GM18907 (cell line): ENCODE results near the gene ARHGAP44.

Experiments
- ATAC-seq: cut with Tn5 transposase; IDR thresholded peaks from one replicate; pipeline ENCODE4 v1.9.1; 2021; ENCODE audit warnings: mild to moderate bottlenecking, moderate library complexity; ENCODE audit not compliant: unreplicated experiment

The ARHGAP44 gene

GRCh38 chr17:13017655-13018459 lies 228.6 kb downstream of the ARHGAP44 start, which contains the start of gene ELAC2:
Gene ELAC2, minus strand, starts transcription at chr17:13018027. Its CDS starts 80 bp downstream, at chr17:13017947.
- peak; percentile 99 for ATAC-seq

- peak; percentile 8 for ATAC-seq
Observed at GRCh38 chr17:13024016-13024415, 234.7 kb downstream of the ARHGAP44 start.

- ATAC-seq = peak; percentile 88
Observed at GRCh38 chr17:13024526-13025257, 235.4 kb downstream of the ARHGAP44 start.

- no peak for ATAC-seq
Observed at GRCh38 chr17:13025258-13025627, 235.9 kb downstream of the ARHGAP44 start.

GRCh38 chr17:13025687-13026086 lies 236.4 kb downstream of the ARHGAP44 start:
- no peak for ATAC-seq

GRCh38 chr17:13027246-13027645 lies 237.9 kb downstream of the ARHGAP44 start:
- ATAC-seq = no peak

GRCh38 chr17:13029340-13029739 lies 240.0 kb downstream of the ARHGAP44 start:
- no peak for ATAC-seq

GRCh38 chr17:13030056-13030455 lies 240.8 kb downstream of the ARHGAP44 start:
- no peak for ATAC-seq

GRCh38 chr17:13030459-13031300 lies 241.4 kb downstream of the ARHGAP44 start:
- peak; percentile 51 for ATAC-seq

- peak; percentile 86 for ATAC-seq
Observed at GRCh38 chr17:13031718-13032350, 242.5 kb downstream of the ARHGAP44 start.

- ATAC-seq = no peak
Observed at GRCh38 chr17:13035420-13035819, 246.1 kb downstream of the ARHGAP44 start.

GRCh38 chr17:13036751-13037150 lies 247.5 kb downstream of the ARHGAP44 start:
- ATAC-seq = no peak

- no peak for ATAC-seq
Observed at GRCh38 chr17:13038931-13039665, 249.8 kb downstream of the ARHGAP44 start.
